GM12878 (cell line): Measurements from ENCODE around the gene GUK1. TPM values are rescaled to one million over a fixed set of nuclear protein-coding genes. Genes with fewer than 3 reads are reported as not detected.

Source experiments
- ATAC-seq: fragments of 200-7000 bp; cut with Tn5 transposase; 3 replicates; pipeline ENCODE4 v1.9.1; 2020; ENCODE audit warnings: mild to moderate bottlenecking, moderate library complexity
- BruUV-seq: library from RNA; stranded (reverse); fragments of 400-500 nt; replicated peaks from 2 replicates; lab custom pipeline; 2021; lab: Mats Ljungman, UMichigan
- CTCF ChIA-PET: fragments of 300-600 bp; sonication (Branson Sonifier 250); formaldehyde crosslinking; extraction: SDS; loops from one replicate; lab custom pipeline; 2021; ENCODE audit warnings: inconsistent platforms; lab: Yijun Ruan, JAX
- POLR2A ChIA-PET: fragments of 350-600 bp; formaldehyde crosslinking; extraction: SDS; loops from one replicate; lab custom pipeline; 2021; ENCODE audit warnings: inconsistent platforms; lab: Charles Lee
- RAD21 ChIA-PET: fragments of 300-600 bp; sonication (Branson Sonifier 250); formaldehyde crosslinking; loops from one replicate; lab custom pipeline; 2023; ENCODE audit warnings: antibody characterized with exemption; ENCODE audit not compliant: unreplicated experiment; lab: Charles Lee
- SMC1A ChIA-PET: fragments of 300-600 bp; sonication (Branson Sonifier 250); formaldehyde crosslinking; loops from one replicate; lab custom pipeline; 2023; ENCODE audit not compliant: unreplicated experiment, uncharacterized antibody; lab: Charles Lee
- DNase-seq: peaks from one replicate; pipeline ENCODE4 v3.0.0-alpha.2; 2011; ENCODE audit warnings: low read depth, low spot score
- FAIRE-seq: peaks from 3 replicates; lab custom pipeline; 2011; peaks lifted over from hg19 to GRCh38; lab: Jason Lieb, UNC
- H2AFZ ChIP-seq: 2 replicates; pipeline ENCODE4 v1.6.0; 2011; ENCODE audit warnings: low read depth, low read length, control low read depth; ENCODE audit not compliant: control insufficient read depth
- H3K27ac ChIP-seq: 2 replicates; pipeline ENCODE4 v1.5.1; 2011; ENCODE audit warnings: control low read depth; ENCODE audit not compliant: control insufficient read depth, insufficient read depth
- H3K27me3 ChIP-seq, 2 experiments: replicated peaks in 1 of 2; 2 replicates each; pipeline versions ENCODE4 v1.6.0 to v1.6.1; 2011; ENCODE audit warnings: low read length in 1 of 2; ENCODE audit not compliant: control insufficient read depth in 2 of 2, insufficient read depth in 2 of 2
- H3K36me3 ChIP-seq, 2 experiments: 2 replicates each; pipeline ENCODE4 v1.5.1; 2011; ENCODE audit warnings: low read length in 1 of 2; ENCODE audit not compliant: control insufficient read depth in 2 of 2, insufficient read depth in 2 of 2
- H3K4me1 ChIP-seq: 2 replicates; pipeline ENCODE4 v1.6.1; 2011; ENCODE audit warnings: mild to moderate bottlenecking, low read length, moderate library complexity, mixed read lengths; ENCODE audit not compliant: control insufficient read depth, insufficient read depth
- H3K4me2 ChIP-seq: 2 replicates; pipeline ENCODE4 v1.6.0; 2011; ENCODE audit warnings: control low read depth; ENCODE audit not compliant: control insufficient read depth, insufficient read depth
- H3K4me3 ChIP-seq: fragments of 200-600 bp; sonication (generic); 2 replicates; pipeline ENCODE4 v1.5.1; 2016
- H3K79me2 ChIP-seq: 2 replicates; pipeline ENCODE4 v1.6.0; 2011; ENCODE audit warnings: low read length; ENCODE audit not compliant: control insufficient read depth, insufficient read depth
- H3K9ac ChIP-seq: 2 replicates; pipeline ENCODE4 v1.8.0; 2011; ENCODE audit warnings: low read length, control low read depth, mixed read lengths; ENCODE audit not compliant: control insufficient read depth, insufficient read depth
- H3K9me3 ChIP-seq: replicated peaks from 3 replicates; pipeline ENCODE4 v1.5.1; 2011; ENCODE audit warnings: mild to moderate bottlenecking, low read length; ENCODE audit not compliant: control insufficient read depth, insufficient read depth
- H4K20me1 ChIP-seq: 2 replicates; pipeline ENCODE4 v1.6.0; 2011; ENCODE audit not compliant: control insufficient read depth, insufficient read depth
- CTCF ChIP-seq, 3 experiments: IDR thresholded peaks in 2 of 3; conservative IDR thresholded peaks in 1 of 3; 2 replicates each; pipeline ENCODE4 v1.5.1; 2011; ENCODE audit warnings: low read depth in 3 of 3, low read length in 3 of 3, mild to moderate bottlenecking in 3 of 3, control low read depth in 2 of 3, moderate library complexity in 2 of 3, inconsistent platforms in 1 of 3, mixed read lengths in 1 of 3; ENCODE audit not compliant: control insufficient read depth in 2 of 3, insufficient read depth in 1 of 3; ENCODE audit errors: extremely low read depth in 1 of 3
- EGR1 ChIP-seq, 2 experiments: IDR thresholded peaks; 1 replicate in 1 of 2; 2 replicates in 1 of 2; pipeline ENCODE4 v1.6.1; 2011 to 2012; ENCODE audit warnings: low read depth in 2 of 2, low read length in 2 of 2, borderline replicate concordance in 1 of 2, mild to moderate bottlenecking in 1 of 2, moderate library complexity in 1 of 2
- HDAC2 ChIP-seq: fragments of 200-600 bp; sonication (generic); IDR thresholded peaks from 2 replicates; pipeline ENCODE4 v1.6.1; 2017
- JUNB ChIP-seq: IDR thresholded peaks from 2 replicates; pipeline ENCODE4 v1.6.1; 2016; ENCODE audit warnings: antibody characterized with exemption, mild to moderate bottlenecking
- MYB ChIP-seq: fragments of 150-350 bp; IDR thresholded peaks from 2 replicates; pipeline ENCODE4 v1.6.1; 2014; ENCODE audit warnings: mild to moderate bottlenecking, low read depth, low read length, borderline replicate concordance
- NFYA ChIP-seq: IDR thresholded peaks from 2 replicates; pipeline ENCODE4 v1.6.1; 2011; ENCODE audit warnings: low read depth, mild to moderate bottlenecking, low read length, improper control_type of control experiment, borderline replicate concordance
- NR2C1 ChIP-seq: fragments of 450-650 bp; IDR thresholded peaks from 2 replicates; pipeline ENCODE4 v1.6.1; 2017; ENCODE audit warnings: antibody characterized with exemption, mild to moderate bottlenecking, moderate library complexity
- PBX3 ChIP-seq: IDR thresholded peaks from 2 replicates; pipeline ENCODE4 v1.6.1; 2011; ENCODE audit warnings: mild to moderate bottlenecking, low read depth, low read length, moderate library complexity; ENCODE audit not compliant: insufficient replicate concordance
- RELB ChIP-seq: fragments of 450-650 bp; IDR thresholded peaks from 2 replicates; pipeline ENCODE4 v1.6.1; 2017; ENCODE audit warnings: low read depth, mild to moderate bottlenecking, moderate library complexity
- SMARCA5 ChIP-seq: fragments of 450-650 bp; IDR thresholded peaks from 2 replicates; pipeline ENCODE4 v1.6.1; 2017; ENCODE audit warnings: mild to moderate bottlenecking
- SRF ChIP-seq, 2 experiments: IDR thresholded peaks; 2 replicates each; pipeline ENCODE4 v1.6.1; 2011; ENCODE audit warnings: low read depth in 2 of 2, low read length in 2 of 2, mild to moderate bottlenecking in 1 of 2, moderate library complexity in 1 of 2
- TCF7 ChIP-seq: IDR thresholded peaks from 2 replicates; pipeline ENCODE4 v1.6.1; 2014; ENCODE audit warnings: antibody characterized with exemption, borderline replicate concordance
- ZNF217 ChIP-seq: fragments of 450-650 bp; IDR thresholded peaks from 2 replicates; pipeline ENCODE4 v1.6.1; 2017; ENCODE audit warnings: antibody characterized with exemption, mild to moderate bottlenecking
- ZNF24 ChIP-seq: fragments of 450-650 bp; IDR thresholded peaks from 2 replicates; pipeline ENCODE4 v1.6.1; 2017; ENCODE audit warnings: antibody characterized with exemption, mild to moderate bottlenecking
- WGBS: methylation state at CpG from one replicate; pipeline ENCODE4 v1.1.6; 2016; ENCODE audit warnings: low lambda C conversion rate; ENCODE audit not compliant: insufficient replicate concordance, insufficient coverage; ENCODE audit errors: missing lambda C conversion rate; 5-methylcytosine and 5-hydroxymethylcytosine counted together
- in situ Hi-C: fragments of 300-500 bp; cut with MboI; formaldehyde crosslinking; loops from 9 replicates; pipeline ENCODE4 v1.14.3; 2018; ENCODE audit warnings: mixed read lengths
- intact Hi-C: fragments of 100-400 bp; cut with micrococcal nuclease; formaldehyde crosslinking; loops from one replicate; pipeline ENCODE4 v1.14.2; 2022; ENCODE audit not compliant: unreplicated experiment
- polyA plus RNA-seq, 11 experiments: library from polyadenylated mRNA; depleted of rRNA in 4 of 11; unstranded in 6 of 11; stranded (reverse) in 5 of 11; fragments of >200 nt; fragmentation: Nextera tagmentation in 4 of 11; fragmentation: Illumina TruSeq in 1 of 11; extraction: Ambion mirVana in 4 of 11; extraction: Trizol in 1 of 11; gene quantifications; 1 replicate in 1 of 11; 2 replicates in 10 of 11; pipeline versions ENCODE4 v1.2.1 to v1.2.3, GENCODE V29; 2011 to 2016; ENCODE audit warnings: inconsistent platforms in 2 of 11, missing spikeins in 2 of 11, low read depth in 1 of 11
- total RNA-seq, 4 experiments: library from RNA; depleted of rRNA in 3 of 4; stranded (reverse); fragments of >200 nt in 3 of 4; fragmentation: Illumina TruSeq in 1 of 4; extraction: Trizol in 1 of 4; gene quantifications; 2 replicates each; pipeline versions ENCODE4 v1.2.1 to v1.2.3, GENCODE V29; 2013 to 2021

GUK1 gene
- total and polyA plus RNA-seq, 10 of the 15 experiments (the other 5 are each of a cell fraction or from before 2014, with no cell fraction given) = 6.3 to 357 (median 203) TPM

- WGBS = 95% methylated on average over 40 of the region's 52 CpGs
- SMC1A ChIA-PET = no interaction called here
- POLR2A ChIA-PET = interaction anchor here (0.6 kb wide), 1 partner anchor 387 kb away, joined by 4 read pairs; no protein-coding TSS in a partner anchor
Observed at GRCh38 chr1:228174482-228175315, 34.6 kb downstream of the GUK1 start.

More at GRCh38 chr1:228174482-228175315, 34.6 kb downstream of the GUK1 start:
- H3K4me3 ChIP-seq = no peak overlapping the region
- H3K27ac ChIP-seq = no peak overlapping the region
- in situ Hi-C loops (loop anchor here (5.0 kb wide), 1 partner anchor 37 kb away; no protein-coding TSS in a partner anchor), intact Hi-C loops (no loop called here)
- H3K36me3 ChIP-seq = peaks cover 0 to 5% of the 10 kb centered on the region in 2 experiments; a peak in 2 of 4 replicates
- ATAC-seq = peak; percentile 34; the same call in 2 of the 3 replicates
- no peaks in the 10 kb centered on the region for H3K27me3 ChIP-seq
- no peak overlapping the region for H3K4me2 ChIP-seq
- FAIRE-seq = no peak
- H3K9ac ChIP-seq = no peak overlapping the region
- H3K79me2 ChIP-seq = no peaks in the 10 kb centered on the region
- BruUV-seq = no TSS peak
- ChIA-PET CTCF (no interaction called here), RAD21 (no interaction called here)
- peaks cover 6% of the 10 kb centered on the region for H3K4me1 ChIP-seq
- no peaks in the 10 kb centered on the region for H4K20me1 ChIP-seq
- no peaks in the 10 kb centered on the region for H3K9me3 ChIP-seq
- H2AFZ ChIP-seq = no peak overlapping the region
- TF ChIP-seq SRF (IDR thresholded peaks at IDR 0.05; ENCODE audit: low read depth in 2 of 2, low read length in 2 of 2) = no peak
- no peak for TF ChIP-seq ZNF24
- no peak for TF ChIP-seq CTCF (IDR thresholded peaks at IDR 0.05 in 2 of 3, conservative IDR thresholded peaks at IDR 0.05 in 1 of 3; ENCODE audit: control insufficient read depth in 2 of 3, extremely low read depth in 1 of 3, insufficient read depth in 1 of 3, low read depth in 3 of 3, low read length in 3 of 3)
- TF ChIP-seq TCF7 = no peak
- no peak for TF ChIP-seq SMARCA5
- no peak for TF ChIP-seq NR2C1
- TF ChIP-seq EGR1 (IDR thresholded peaks at IDR 0.05; ENCODE audit: borderline replicate concordance in 1 of 2, low read depth in 2 of 2, low read length in 2 of 2) = no peak
- TF ChIP-seq HDAC2 = no peak
- TF ChIP-seq JUNB = no peak
- no peak for TF ChIP-seq MYB
- TF ChIP-seq NFYA = no peak
- no peak for TF ChIP-seq ZNF217
- no peak for TF ChIP-seq PBX3
- no peak for TF ChIP-seq RELB
- DNase-seq = no peak
